B cell (primary cell): ENCODE results near the gene USP34. TPM values are rescaled to one million over a fixed set of nuclear protein-coding genes. Genes with fewer than 3 reads are reported as not detected.

ENCODE experiments used
- ATAC-seq: fragments of 200-7000 bp; cut with Tn5 transposase; one replicate; pipeline ENCODE4 v1.10.0; 2021; ENCODE audit warnings: low read depth, mild to moderate bottlenecking, moderate number of reproducible peaks, moderate library complexity
- CTCF ChIA-PET: fragments of 350-600 bp; sonication (Branson Sonifier 250); formaldehyde crosslinking; loops from one replicate; lab custom pipeline; 2021; ENCODE audit warnings: antibody characterized with exemption, inconsistent platforms; lab: Charles Lee
- POLR2A ChIA-PET: fragments of 350-600 bp; sonication (Branson Sonifier 250); formaldehyde crosslinking; loops from one replicate; lab custom pipeline; 2021; ENCODE audit warnings: antibody characterized with exemption; lab: Charles Lee
- DNase-seq: peaks from one replicate; pipeline ENCODE4 v3.0.0; 2013
- H2AFZ ChIP-seq: 2 replicates; pipeline ENCODE4 v1.6.1; 2012; ENCODE audit warnings: mild to moderate bottlenecking, low read depth, low read length; ENCODE audit not compliant: insufficient read depth, poor library complexity, severe bottlenecking
- H3K27ac ChIP-seq, 2 donors: 1 replicate in 1 of 2; 2 replicates in 1 of 2; pipeline ENCODE4 v1.5.1; 2012 to 2013; ENCODE audit warnings: low read length in 2 of 2, mild to moderate bottlenecking in 2 of 2, moderate library complexity in 1 of 2
- H3K27me3 ChIP-seq, 4 experiments: fragments of 200-600 bp in 1 of 4; sonication (generic) in 1 of 4; replicated peaks in 1 of 4; 1 replicate in 2 of 4; 2 replicates in 2 of 4; pipeline versions ENCODE4 v1.6.1 to v1.7.0; 2013 to 2016; ENCODE audit warnings: low read length in 3 of 4, mild to moderate bottlenecking in 2 of 4, mixed read lengths in 1 of 4, moderate library complexity in 1 of 4; ENCODE audit not compliant: insufficient read depth in 4 of 4, control insufficient read depth in 3 of 4; ENCODE audit errors: control extremely low read depth in 1 of 4
- H3K36me3 ChIP-seq, 2 experiments: replicated peaks in 1 of 2; 1 replicate in 1 of 2; 2 replicates in 1 of 2; pipeline versions ENCODE4 v1.6.1 to v1.7.1; 2013; ENCODE audit warnings: low read length in 1 of 2; ENCODE audit not compliant: insufficient read depth in 2 of 2, control insufficient read depth in 1 of 2; ENCODE audit errors: control extremely low read depth in 1 of 2, extremely low read depth in 1 of 2
- H3K4me1 ChIP-seq, 2 donors: fragments of 200-600 bp in 1 of 2; sonication (generic) in 1 of 2; 1 replicate in 1 of 2; 2 replicates in 1 of 2; pipeline versions ENCODE4 v1.5.1 to v1.6.1; 2013 to 2017; ENCODE audit warnings: low read length in 2 of 2; ENCODE audit not compliant: control insufficient read depth in 2 of 2, insufficient read depth in 2 of 2
- H3K4me2 ChIP-seq: replicated peaks from 2 replicates; pipeline ENCODE3; 2012; ENCODE audit warnings: mild to moderate bottlenecking, low read depth, low read length; ENCODE audit not compliant: poor library complexity, severe bottlenecking
- H3K4me3 ChIP-seq, 5 experiments: fragments of 200-600 bp in 1 of 5; sonication (generic) in 1 of 5; 1 replicate in 3 of 5; 2 replicates in 2 of 5; pipeline versions ENCODE4 v1.5.1 to v1.7.0; 2011 to 2016; ENCODE audit warnings: low read length in 4 of 5, mild to moderate bottlenecking in 4 of 5, low read depth in 2 of 5, control low read depth in 1 of 5, moderate library complexity in 1 of 5; ENCODE audit not compliant: insufficient read depth in 1 of 5; ENCODE audit errors: control extremely low read depth in 1 of 5, extremely low read depth in 1 of 5
- H3K79me2 ChIP-seq: fragments of 200-600 bp; sonication (generic); one replicate; pipeline ENCODE4 v1.6.0; 2016; ENCODE audit warnings: low read length; ENCODE audit not compliant: control insufficient read depth, insufficient read depth
- H3K9ac ChIP-seq: fragments of 200-600 bp; sonication (generic); 2 replicates; pipeline ENCODE4 v1.6.1; 2017; ENCODE audit warnings: mild to moderate bottlenecking, low read length, moderate library complexity
- H3K9me3 ChIP-seq, 3 donors: one replicate each; pipeline versions ENCODE4 v1.6.1 to v1.7.1; 2013; ENCODE audit warnings: low read length in 2 of 3; ENCODE audit not compliant: control insufficient read depth in 2 of 3, insufficient read depth in 1 of 3; ENCODE audit errors: control extremely low read depth in 1 of 3
- H4K20me1 ChIP-seq: 2 replicates; pipeline ENCODE4 v1.6.0; 2012; ENCODE audit warnings: mild to moderate bottlenecking, low read length; ENCODE audit not compliant: insufficient read depth, control insufficient read depth, poor library complexity, severe bottlenecking
- H3K27ac Mint-ChIP-seq: one replicate; pipeline ENCODE4 v1.8.0; 2021; ENCODE audit warnings: mixed read lengths
- H3K27me3 Mint-ChIP-seq: one replicate; pipeline ENCODE4 v1.8.0; 2021; ENCODE audit warnings: mixed read lengths
- H3K4me1 Mint-ChIP-seq: one replicate; pipeline ENCODE4 v1.8.0; 2021; ENCODE audit warnings: mixed read lengths
- H3K4me3 Mint-ChIP-seq: one replicate; pipeline ENCODE4 v1.8.0; 2021; ENCODE audit warnings: mixed read lengths
- H3K9me3 Mint-ChIP-seq: one replicate; pipeline ENCODE4 v1.8.0; 2022; ENCODE audit warnings: mixed read lengths; ENCODE audit not compliant: insufficient read depth
- CTCF ChIP-seq: fragments of 200-600 bp; IDR thresholded peaks from one replicate; pipeline ENCODE4 v1.8.0; 2022; ENCODE audit warnings: antibody characterized with exemption, mild to moderate bottlenecking
- EZH2 ChIP-seq: IDR thresholded peaks from 2 replicates; pipeline ENCODE4 v1.6.1; 2012; ENCODE audit warnings: borderline replicate concordance, low read depth, mild to moderate bottlenecking, moderate library complexity, low read length; ENCODE audit not compliant: insufficient read depth, poor library complexity, severe bottlenecking
- WGBS: methylation state at CpG from one replicate; pipeline ENCODE4 v1.1.5; 2013; ENCODE audit warnings: missing lambda C conversion rate; ENCODE audit not compliant: insufficient coverage; 5-methylcytosine and 5-hydroxymethylcytosine counted together
- intact Hi-C: fragments of 100-400 bp; cut with micrococcal nuclease; formaldehyde crosslinking; loops from one replicate; pipeline ENCODE4 v1.10.0; 2022
- polyA plus RNA-seq: library from polyadenylated mRNA; depleted of rRNA; stranded (reverse); fragments of >200 nt; gene quantifications from 2 replicates; pipeline ENCODE4 v1.2.3, GENCODE V29; 2012
- total RNA-seq, 2 donors: library from RNA; stranded (reverse); fragments of 120-200 nt in 1 of 2; gene quantifications; 1 replicate in 1 of 2; 2 replicates in 1 of 2; pipeline versions ENCODE4 v1.2.3 to v1.2.4, GENCODE V29; 2013 to 2022

Gene USP34
- total and polyA plus RNA-seq, 2 donors (not counting 1 experiment from before 2014, with no cell fraction given), result 70.3 to 311 TPM

DNA sequence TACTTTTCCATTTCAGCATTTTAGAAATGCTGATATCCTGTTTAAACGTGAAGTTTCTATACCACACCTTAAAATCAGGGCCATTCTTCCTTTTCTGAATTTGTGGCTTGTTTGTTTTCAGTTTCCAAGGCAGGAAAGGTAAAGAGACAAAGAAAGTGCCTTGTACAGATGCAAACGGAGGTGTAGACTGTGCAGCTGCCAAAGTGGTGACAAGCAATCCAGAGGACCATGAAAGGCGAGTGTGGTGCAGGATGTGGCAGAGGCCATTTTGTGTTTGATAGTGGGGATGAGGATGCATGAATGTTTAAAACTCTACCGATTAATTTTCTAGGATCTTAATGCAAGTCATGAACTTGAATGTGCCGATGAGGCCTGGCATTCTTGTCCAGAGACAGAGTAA is 308.2 kb downstream of the USP34 start:
- no peak for ATAC-seq
- H3K27ac Mint-ChIP-seq, result no peak overlapping the region

DNA sequence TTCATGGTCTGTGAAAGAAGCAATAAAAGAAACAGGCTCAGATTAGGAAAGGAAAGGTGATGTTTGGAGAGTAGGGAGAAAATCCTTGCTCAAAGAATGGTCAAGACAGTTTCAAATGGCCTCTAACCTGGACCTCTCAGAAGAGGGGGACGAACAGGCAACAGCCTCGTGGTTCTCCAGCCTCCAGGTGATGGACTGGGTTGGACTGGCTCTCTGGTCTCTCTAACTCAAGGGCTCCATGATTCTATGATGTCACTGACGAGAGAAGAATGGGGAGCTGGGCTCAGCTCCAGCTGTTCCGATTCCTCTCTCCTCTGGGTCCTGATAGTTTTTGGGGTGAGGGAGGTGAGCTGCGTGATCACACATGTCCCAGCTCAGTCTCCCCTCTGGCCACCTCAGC is 309.0 kb downstream of the USP34 start, which contains the start of gene C2orf74:
Gene C2orf74 (plus strand): TSS at position 301 of the 400 bp plus-strand sequence. CDS start 327 bp downstream, outside the sequence.
- Histone ChIP-seq H4K20me1 (no peaks in the 10 kb centered on the region), H3K79me2 (peaks cover 6% of the 10 kb centered on the region), H3K27me3 (no peaks in the 10 kb centered on the region), H3K4me3 (no peak within 1 kb of the TSS), H3K4me2 (no peak within 1 kb of the TSS), H3K27ac (no peak within 1 kb of the TSS), H3K4me1 (peaks cover 6 to 8% of the 10 kb centered on the region in 2 donors), H3K9me3 (peaks cover 0 to 6% (median 0%) of the 10 kb centered on the region in 3 donors), H2AFZ (no peak within 1 kb of the TSS), H3K9ac (no peak within 1 kb of the TSS), H3K36me3 (peaks cover 2 to 31% of the 10 kb centered on the region in 2 experiments)
- ATAC-seq, result no peak
- Mint-ChIP-seq H3K27ac (no peak within 1 kb of the TSS), H3K27me3 (no peaks in the 10 kb centered on the region), H3K4me1 (peaks cover 10% of the 10 kb centered on the region), H3K9me3 (peaks cover 4% of the 10 kb centered on the region), H3K4me3 (no peak within 1 kb of the TSS)
- ChIA-PET POLR2A (no interaction called here), CTCF (interaction anchor here (0.9 kb wide), 1 partner anchor 17 kb away, joined by 4 read pairs; no protein-coding TSS in a partner anchor)
- no peak for DNase-seq
- no CpG with 5 or more reads among the region's 5 CpGs for WGBS
- TF ChIP-seq EZH2 (no peak), CTCF (no peak)
- intact Hi-C loops, result no loop called here

More for the DNA sequence above, 308.2 kb downstream of the USP34 start:
- Histone ChIP-seq H3K27ac (no peak overlapping the region), H3K4me3 (no peak overlapping the region), H2AFZ (no peak overlapping the region), H3K9me3 (peaks cover 0 to 6% (median 0%) of the 10 kb centered on the region in 3 donors), H3K4me2 (no peak overlapping the region), H4K20me1 (no peaks in the 10 kb centered on the region), H3K79me2 (peaks cover 6% of the 10 kb centered on the region), H3K36me3 (peaks cover 2 to 28% of the 10 kb centered on the region in 2 experiments), H3K9ac (no peak overlapping the region), H3K27me3 (no peaks in the 10 kb centered on the region), H3K4me1 (peaks cover 6 to 8% of the 10 kb centered on the region in 2 donors)
- ChIA-PET CTCF (no interaction called here), POLR2A (no interaction called here)
- peaks cover 10% of the 10 kb centered on the region for H3K4me1 Mint-ChIP-seq
- no peak for DNase-seq
- TF ChIP-seq EZH2 (no peak), CTCF (no peak)
- intact Hi-C loops, result no loop called here
- peaks cover 4% of the 10 kb centered on the region for H3K9me3 Mint-ChIP-seq
- no peak overlapping the region for H3K4me3 Mint-ChIP-seq
- 98% methylated on average over 4 of the region's 5 CpGs for WGBS
- H3K27me3 Mint-ChIP-seq, result no peaks in the 10 kb centered on the region
